Measurements from ENCODE around the gene APOBEC3A. TPM values are rescaled to one million over a fixed set of nuclear protein-coding genes. Genes with fewer than 3 reads are reported as not detected.

Gene APOBEC3A
- polyA plus RNA-seq, 1 of the 3 experiments (the other 2 are of a cell fraction) = not detected

DNA sequence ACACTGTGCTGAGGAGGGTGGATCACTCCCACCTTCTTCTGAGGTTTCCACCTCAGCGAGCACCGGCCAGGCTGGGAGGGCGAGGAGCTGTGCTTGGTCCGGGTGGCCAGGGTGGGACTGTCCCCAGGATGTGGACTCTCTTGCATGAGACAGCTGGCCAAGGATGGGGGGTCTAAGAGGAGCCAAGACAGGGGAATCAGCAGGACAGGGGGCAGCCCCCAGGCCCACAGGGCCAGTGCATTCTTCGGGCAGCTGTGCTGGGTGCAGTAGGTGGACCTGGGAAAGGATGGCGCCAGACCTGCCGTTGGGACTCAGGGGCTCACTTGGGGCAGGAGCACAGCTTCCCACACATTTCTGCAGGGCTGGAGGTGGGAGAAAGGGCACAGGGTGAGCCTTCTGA, 9.5 kb downstream of the APOBEC3A start:
- Histone ChIP-seq H3K27me3 (ENCODE audit: insufficient read depth) (no peaks in the 10 kb centered on the region), H3K9me2 (no peaks in the 10 kb centered on the region), H3K9me3 (no peaks in the 10 kb centered on the region), H3K4me1 (ENCODE audit: control insufficient read depth in 1 of 2, insufficient read depth in 2 of 2, low read depth in 1 of 2, low read length in 1 of 2) (no peaks in the 10 kb centered on the region), H3K4me3 (ENCODE audit: low read depth in 2 of 2, low read length in 1 of 2) (no peak overlapping the region), H3K27ac (ENCODE audit: low read depth in 2 of 2, low read length in 1 of 2) (no peak overlapping the region), H3K4me2 (no peak overlapping the region), H4K20me1 (ENCODE audit: insufficient read depth) (no peaks in the 10 kb centered on the region), H3F3A (replicated peaks; ENCODE audit: insufficient read depth) (no peaks in the 10 kb centered on the region), H3K79me2 (ENCODE audit: insufficient read depth) (no peaks in the 10 kb centered on the region), H3K36me3 (replicated peaks in 1 of 2; ENCODE audit: control insufficient read depth in 1 of 2, insufficient read depth in 2 of 2, low read length in 1 of 2) (no peaks in the 10 kb centered on the region), H3K9ac (no peak overlapping the region), H2AFZ (ENCODE audit: low read depth) (no peak overlapping the region)
- no peak for DNase-seq
- ChIA-PET CTCF (no interaction called here), POLR2A (no interaction called here)
- TF ChIP-seq RCOR1 (IDR thresholded peaks at IDR 0.05; ENCODE audit: low read length) = no peak
- TF ChIP-seq TEAD4 (IDR thresholded peaks at IDR 0.05; ENCODE audit: borderline replicate concordance, insufficient read depth) = no peak
- TF ChIP-seq CHD2 (IDR thresholded peaks at IDR 0.05; ENCODE audit: low read length, partially characterized antibody) = no peak
- no peak for TF ChIP-seq SMC3 (IDR thresholded peaks at IDR 0.05; ENCODE audit: low read depth, low read length)
- TF ChIP-seq RFX5 (IDR thresholded peaks at IDR 0.05; ENCODE audit: low read length) = no peak
- no peak for TF ChIP-seq NRF1 (IDR thresholded peaks at IDR 0.05; ENCODE audit: low read depth, low read length)
- TF ChIP-seq NFIC (IDR thresholded peaks at IDR 0.05; ENCODE audit: borderline replicate concordance) = no peak
- TF ChIP-seq, protein P1, sequence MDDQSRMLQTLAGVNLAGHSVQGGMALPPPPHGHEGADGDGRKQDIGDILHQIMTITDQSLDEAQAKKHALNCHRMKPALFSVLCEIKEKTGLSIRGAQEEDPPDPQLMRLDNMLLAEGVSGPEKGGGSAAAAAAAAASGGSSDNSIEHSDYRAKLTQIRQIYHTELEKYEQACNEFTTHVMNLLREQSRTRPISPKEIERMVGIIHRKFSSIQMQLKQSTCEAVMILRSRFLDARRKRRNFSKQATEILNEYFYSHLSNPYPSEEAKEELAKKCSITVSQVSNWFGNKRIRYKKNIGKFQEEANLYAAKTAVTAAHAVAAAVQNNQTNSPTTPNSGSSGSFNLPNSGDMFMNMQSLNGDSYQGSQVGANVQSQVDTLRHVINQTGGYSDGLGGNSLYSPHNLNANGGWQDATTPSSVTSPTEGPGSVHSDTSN (IDR thresholded peaks at IDR 0.05) = no peak
- WGBS (ENCODE audit: low lambda C conversion rate) = no CpG with 5 or more reads among the region's 7 CpGs

DNA sequence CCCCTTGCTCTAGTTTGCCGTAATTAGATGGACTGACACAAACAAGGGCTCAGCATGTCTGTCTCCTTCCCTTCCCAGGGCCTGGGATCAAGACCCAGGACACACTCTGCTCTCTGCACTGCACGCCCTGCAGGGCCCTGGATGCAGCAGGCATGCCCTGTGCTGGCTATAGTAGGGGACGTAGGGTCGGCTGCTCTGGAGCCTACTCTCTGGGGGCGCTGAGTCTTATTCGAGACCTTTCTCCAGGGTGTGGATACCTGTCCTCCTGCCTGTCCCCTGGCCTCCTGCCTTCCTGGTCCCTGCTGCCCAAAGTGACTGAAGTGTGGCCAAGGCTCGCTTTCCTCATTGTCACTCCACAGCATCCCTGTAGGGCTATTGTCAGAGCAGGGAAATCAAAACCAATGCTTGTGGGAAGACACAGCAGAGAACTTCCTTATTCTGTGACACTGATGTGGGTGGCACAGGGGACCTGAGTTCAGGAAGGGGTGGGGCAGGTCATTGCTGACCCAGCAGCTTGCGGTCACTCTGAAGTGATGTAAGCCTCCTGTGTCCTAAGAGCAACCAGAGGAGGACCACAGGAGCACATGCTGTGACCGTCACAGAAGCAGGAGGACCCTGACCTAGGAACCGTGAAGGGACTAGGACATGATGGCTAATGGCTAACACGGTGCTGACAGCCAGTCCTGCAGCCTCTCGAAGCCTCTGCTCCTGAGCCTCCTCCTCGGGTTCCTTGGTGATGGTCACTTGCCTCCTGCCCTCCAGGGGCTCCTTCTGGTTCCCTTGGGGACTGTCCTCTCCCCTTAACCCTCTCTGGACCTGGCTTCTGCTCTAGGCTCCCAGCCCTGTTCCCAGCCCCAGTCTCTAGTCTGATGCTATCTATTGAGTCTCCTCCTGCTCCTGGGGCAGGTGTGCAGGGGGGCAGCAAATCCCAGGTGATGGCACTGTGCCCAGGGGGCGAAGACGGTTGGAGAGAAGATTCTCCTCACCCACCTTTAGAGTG, 10.3 kb downstream of the APOBEC3A start:
- no peak overlapping the region for H3K27ac ChIP-seq (ENCODE audit: low read depth in 2 of 2, low read length in 1 of 2)
- H3K27me3 ChIP-seq (ENCODE audit: insufficient read depth) = no peaks in the 10 kb centered on the region
- no peak overlapping the region for H3K9ac ChIP-seq
- no peak overlapping the region for H3K4me2 ChIP-seq
- TF ChIP-seq, protein P2, sequence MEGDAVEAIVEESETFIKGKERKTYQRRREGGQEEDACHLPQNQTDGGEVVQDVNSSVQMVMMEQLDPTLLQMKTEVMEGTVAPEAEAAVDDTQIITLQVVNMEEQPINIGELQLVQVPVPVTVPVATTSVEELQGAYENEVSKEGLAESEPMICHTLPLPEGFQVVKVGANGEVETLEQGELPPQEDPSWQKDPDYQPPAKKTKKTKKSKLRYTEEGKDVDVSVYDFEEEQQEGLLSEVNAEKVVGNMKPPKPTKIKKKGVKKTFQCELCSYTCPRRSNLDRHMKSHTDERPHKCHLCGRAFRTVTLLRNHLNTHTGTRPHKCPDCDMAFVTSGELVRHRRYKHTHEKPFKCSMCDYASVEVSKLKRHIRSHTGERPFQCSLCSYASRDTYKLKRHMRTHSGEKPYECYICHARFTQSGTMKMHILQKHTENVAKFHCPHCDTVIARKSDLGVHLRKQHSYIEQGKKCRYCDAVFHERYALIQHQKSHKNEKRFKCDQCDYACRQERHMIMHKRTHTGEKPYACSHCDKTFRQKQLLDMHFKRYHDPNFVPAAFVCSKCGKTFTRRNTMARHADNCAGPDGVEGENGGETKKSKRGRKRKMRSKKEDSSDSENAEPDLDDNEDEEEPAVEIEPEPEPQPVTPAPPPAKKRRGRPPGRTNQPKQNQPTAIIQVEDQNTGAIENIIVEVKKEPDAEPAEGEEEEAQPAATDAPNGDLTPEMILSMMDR (IDR thresholded peaks at IDR 0.05) = no peak
- TF ChIP-seq FOXM1 (IDR thresholded peaks at IDR 0.05; ENCODE audit: low read depth) (no peak), TAF1 (IDR thresholded peaks at IDR 0.05; ENCODE audit: borderline replicate concordance, low read depth, low read length) (no peak), TCF12 (IDR thresholded peaks at IDR 0.05) (no peak), NRF1 (IDR thresholded peaks at IDR 0.05; ENCODE audit: low read depth, low read length) (no peak), RCOR1 (IDR thresholded peaks at IDR 0.05; ENCODE audit: low read length) (no peak), ELF1 (IDR thresholded peaks at IDR 0.05) (no peak), RFX5 (IDR thresholded peaks at IDR 0.05; ENCODE audit: low read length) (no peak), GABPA (IDR thresholded peaks at IDR 0.05; ENCODE audit: low read depth) (no peak)
- TF ChIP-seq, protein P3, sequence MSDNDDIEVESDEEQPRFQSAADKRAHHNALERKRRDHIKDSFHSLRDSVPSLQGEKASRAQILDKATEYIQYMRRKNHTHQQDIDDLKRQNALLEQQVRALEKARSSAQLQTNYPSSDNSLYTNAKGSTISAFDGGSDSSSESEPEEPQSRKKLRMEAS (IDR thresholded peaks at IDR 0.05; ENCODE audit: low read depth) = no peak
- TF ChIP-seq, protein P4, sequence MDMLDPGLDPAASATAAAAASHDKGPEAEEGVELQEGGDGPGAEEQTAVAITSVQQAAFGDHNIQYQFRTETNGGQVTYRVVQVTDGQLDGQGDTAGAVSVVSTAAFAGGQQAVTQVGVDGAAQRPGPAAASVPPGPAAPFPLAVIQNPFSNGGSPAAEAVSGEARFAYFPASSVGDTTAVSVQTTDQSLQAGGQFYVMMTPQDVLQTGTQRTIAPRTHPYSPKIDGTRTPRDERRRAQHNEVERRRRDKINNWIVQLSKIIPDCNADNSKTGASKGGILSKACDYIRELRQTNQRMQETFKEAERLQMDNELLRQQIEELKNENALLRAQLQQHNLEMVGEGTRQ (IDR thresholded peaks at IDR 0.05; ENCODE audit: borderline replicate concordance, low read depth, low read length) = no peak
- WGBS (ENCODE audit: low lambda C conversion rate) = no CpG with 5 or more reads among the region's 15 CpGs
- ChIA-PET POLR2A (no interaction called here), CTCF (no interaction called here)
- H3K9me3 ChIP-seq = no peaks in the 10 kb centered on the region
- DNase-seq = no peak
- H2AFZ ChIP-seq (ENCODE audit: low read depth) = no peak overlapping the region
- H3K4me1 ChIP-seq (ENCODE audit: control insufficient read depth in 1 of 2, insufficient read depth in 2 of 2, low read depth in 1 of 2, low read length in 1 of 2) = no peaks in the 10 kb centered on the region
- H3F3A ChIP-seq (replicated peaks; ENCODE audit: insufficient read depth) = no peaks in the 10 kb centered on the region
- no peaks in the 10 kb centered on the region for H3K36me3 ChIP-seq (replicated peaks in 1 of 2; ENCODE audit: control insufficient read depth in 1 of 2, insufficient read depth in 2 of 2, low read length in 1 of 2)
- H4K20me1 ChIP-seq (ENCODE audit: insufficient read depth) = no peaks in the 10 kb centered on the region
- H3K9me2 ChIP-seq = no peaks in the 10 kb centered on the region
- no peaks in the 10 kb centered on the region for H3K79me2 ChIP-seq (ENCODE audit: insufficient read depth)
- H3K4me3 ChIP-seq (ENCODE audit: low read depth in 2 of 2, low read length in 1 of 2) = no peak overlapping the region
